Islet of Langerhans (tissue), 1 donor: ENCODE data around the gene NEO1.
A peak's percentile ranks its signal among the peaks of the same experiment; 100 is the strongest.
"Not testable (repeated sequence)": the region's sequence is repeated elsewhere in the genome, so short reads cannot be mapped to it uniquely, and the experiment has no call there.

Source experiments
- FAIRE-seq: peaks from one replicate; lab custom pipeline; 2011; peaks lifted over from hg19 to GRCh38; lab: Jason Lieb, UNC

NEO1 gene

DNA sequence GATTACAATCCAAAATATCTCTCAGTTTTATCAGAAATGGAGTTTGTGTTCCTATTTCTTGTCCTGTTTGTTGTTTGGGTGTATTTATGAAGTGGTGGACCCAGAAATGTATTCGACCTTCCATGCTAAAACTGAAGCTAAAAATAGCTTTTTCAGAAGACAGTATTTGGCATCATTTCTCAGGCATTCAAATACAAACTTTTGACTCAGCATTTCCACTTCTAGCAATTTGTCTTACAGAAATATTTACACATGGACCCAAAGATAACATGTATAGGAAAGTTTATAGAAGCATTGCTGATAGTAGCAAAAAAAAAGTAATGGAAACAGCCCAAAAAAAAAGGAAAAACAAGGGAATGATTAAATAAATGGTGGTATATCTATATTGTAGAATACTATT is 160.2 kb downstream of the NEO1 start:
- no peak for FAIRE-seq

- FAIRE-seq, result not testable (repeated sequence)
Observed at GRCh38 chr15:73221450-73221849, 169.2 kb downstream of the NEO1 start.

GRCh38 chr15:73225358-73226015 is 173.2 kb downstream of the NEO1 start:
- no peak for FAIRE-seq

DNA sequence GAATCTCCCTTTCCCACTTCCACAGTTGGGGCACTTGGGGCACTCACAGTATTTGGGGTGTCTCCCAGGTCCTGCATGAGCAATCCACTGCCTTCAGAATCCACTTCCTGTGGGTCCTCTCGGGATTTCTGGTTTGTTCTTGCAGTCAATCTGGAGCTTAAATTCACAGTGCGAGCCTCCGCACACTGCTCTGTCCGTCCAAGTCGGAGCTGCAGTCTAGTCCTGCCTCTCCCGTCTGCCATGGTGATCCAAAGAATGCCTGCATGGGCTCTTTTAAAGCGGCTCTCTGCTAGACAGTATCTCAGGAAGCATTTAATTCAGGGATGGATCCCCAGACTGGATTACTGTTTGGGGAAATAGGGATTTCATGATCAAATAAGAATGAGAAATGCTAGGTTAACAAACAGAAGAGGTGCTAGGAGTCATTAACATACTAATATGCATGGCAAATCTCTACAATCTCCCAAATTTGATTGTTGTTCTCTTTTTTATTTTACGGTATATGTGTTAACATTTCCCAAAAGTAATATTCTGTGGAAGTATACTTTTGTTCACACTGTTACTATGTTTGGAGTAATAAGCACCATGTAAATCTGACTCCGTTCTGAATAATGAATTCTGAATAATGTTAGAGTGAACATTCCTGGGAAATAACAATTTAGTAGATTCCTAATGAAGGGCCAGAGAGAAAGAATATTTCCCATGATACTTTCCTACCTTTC is 174.0 kb downstream of the NEO1 start:
- no peak for FAIRE-seq

GRCh38 chr15:73227433-73228056 is 175.3 kb downstream of the NEO1 start:
- FAIRE-seq, result no peak

DNA sequence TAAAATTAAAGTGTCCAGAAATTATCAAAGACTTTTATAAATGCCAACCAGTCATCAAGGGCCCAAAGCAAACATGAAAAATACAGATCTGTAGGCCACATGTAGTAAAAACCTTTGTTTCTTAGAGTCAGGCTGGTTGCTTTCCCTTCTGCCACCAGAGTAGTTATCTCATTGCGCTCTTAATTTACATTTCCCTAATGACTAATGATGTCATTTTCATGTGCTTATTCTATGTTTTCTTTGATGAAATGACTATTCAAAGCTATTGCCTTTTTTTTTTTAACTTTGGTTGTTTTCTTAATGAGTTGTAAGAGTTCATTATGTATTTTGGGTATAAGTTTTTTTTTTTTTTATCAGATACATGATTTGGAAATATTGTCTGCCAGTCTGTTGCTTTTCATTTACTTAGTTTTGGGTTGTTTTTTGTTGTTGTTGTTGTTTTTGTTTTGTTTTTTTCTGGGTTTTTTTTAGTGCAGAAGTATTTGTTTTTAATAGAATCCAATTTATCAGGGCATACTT is 175.9 kb downstream of the NEO1 start:
- no peak for FAIRE-seq

DNA sequence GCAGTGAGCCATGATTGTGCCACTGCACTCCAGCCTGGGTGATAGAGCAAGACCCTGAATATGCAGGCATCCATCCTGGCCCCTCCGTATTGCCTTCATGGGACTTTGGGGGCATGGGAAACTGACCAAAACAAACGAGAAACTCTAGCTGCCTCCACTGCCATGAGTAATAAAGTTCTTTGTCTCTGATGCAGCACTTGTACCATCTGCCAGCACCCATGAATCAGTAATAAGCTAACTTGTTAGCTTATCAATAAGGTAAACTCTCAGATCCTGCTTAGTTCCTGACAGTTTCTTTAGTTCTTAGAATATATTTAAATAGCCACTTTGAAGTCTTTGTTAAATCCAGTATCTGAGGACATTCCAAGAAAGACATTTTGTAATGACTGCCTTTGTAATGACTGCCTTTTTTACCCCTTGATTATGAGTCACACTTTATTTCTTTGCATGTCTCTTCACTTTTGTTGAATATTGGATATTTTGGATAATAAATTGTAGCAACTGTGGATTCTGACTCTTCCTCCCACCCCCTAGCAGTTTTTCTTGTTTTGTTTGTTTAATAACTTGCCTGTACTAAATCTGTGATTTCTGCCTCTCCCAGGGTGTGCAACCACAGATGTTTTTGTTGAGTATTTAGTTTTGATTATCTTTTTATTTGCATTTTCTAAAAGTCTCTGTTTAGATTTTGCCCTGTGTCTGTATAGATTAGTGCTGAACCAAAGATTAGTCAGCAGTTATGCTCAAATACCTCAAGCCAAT is 179.6 kb downstream of the NEO1 start:
- FAIRE-seq, result peak; percentile 45

DNA sequence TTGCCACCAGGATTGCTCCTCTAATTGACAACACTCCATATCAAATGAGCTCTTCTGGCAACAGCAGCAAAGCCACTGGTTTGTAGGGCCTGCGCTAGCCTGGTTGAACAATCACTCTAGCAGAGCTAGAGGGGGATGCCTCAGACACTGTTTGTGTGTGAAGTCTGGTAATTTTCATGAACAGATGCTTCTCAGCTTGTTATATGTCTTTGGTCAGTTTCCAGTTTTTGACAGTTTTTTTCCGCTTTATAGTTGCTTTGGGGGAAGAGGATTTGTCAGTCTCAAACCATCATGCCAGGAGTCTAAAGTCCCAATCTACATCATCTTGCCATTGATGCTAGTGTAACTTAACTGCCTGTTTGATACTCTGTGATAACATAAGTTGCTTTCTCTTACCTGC is 180.5 kb downstream of the NEO1 start:
- no peak for FAIRE-seq

GRCh38 chr15:73233623-73234022 is 181.4 kb downstream of the NEO1 start:
- no peak for FAIRE-seq

- FAIRE-seq, result peak; percentile 90
Observed at GRCh38 chr15:73237910-73238309, 185.6 kb downstream of the NEO1 start.

DNA sequence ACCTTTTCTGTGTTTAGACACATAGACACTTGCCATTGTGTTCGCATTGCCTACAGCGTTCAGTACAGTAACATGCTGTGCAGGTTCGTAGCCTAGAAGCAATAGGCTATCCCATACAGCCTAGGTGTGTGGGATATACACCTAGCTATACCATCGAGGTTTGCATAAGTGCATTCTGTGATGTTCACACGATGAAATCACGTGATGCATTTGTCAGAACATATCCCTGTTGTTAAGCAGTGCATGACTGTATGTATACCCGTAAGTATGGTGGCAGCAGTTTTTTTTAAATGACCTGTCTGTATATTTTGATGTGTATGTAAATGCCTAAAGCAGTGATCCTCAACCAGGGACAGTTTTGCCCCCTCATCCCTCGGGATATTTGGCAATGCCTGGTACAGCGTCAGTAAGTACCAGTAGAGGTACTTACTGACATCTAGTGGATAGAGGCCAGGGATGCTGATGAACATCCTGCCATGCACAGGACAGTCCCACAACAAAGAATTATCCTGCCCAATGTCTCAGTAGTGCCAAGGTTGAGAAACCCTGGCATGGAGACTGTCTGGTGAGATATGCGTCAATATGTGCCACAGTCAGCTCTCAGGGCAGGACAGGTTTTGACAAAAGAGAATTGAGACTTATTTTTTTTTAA is 187.4 kb downstream of the NEO1 start:
- no peak for FAIRE-seq

DNA sequence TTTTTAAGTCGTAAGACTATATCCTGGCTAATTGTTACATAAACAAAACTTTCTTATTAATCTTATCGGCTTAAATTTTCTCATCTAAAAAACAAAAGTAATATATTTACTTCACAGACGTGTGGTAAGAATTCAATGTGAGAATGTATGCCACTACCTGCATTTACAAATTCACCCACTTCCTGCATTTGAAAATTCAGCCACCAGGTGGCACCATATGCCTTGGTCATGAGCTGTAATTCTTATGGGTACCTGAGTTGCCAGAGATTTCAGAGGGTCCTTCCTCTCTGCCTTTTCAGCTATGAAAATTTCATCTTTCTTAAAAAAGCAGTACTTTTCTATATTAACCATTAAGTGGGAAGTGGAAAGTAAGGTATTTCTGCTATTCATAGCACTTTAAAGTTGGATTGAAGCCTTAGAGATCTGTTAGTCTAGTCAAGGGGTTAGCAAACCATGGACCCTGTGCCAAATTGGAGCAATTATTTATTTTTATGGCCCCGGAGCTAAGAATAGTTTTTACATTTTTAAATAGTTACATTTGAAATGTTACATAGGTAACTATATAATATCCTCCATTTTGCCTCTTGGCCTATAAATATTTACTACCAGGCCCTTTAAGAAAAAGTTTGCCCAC is 188.7 kb downstream of the NEO1 start:
- peak; percentile 99 for FAIRE-seq

DNA sequence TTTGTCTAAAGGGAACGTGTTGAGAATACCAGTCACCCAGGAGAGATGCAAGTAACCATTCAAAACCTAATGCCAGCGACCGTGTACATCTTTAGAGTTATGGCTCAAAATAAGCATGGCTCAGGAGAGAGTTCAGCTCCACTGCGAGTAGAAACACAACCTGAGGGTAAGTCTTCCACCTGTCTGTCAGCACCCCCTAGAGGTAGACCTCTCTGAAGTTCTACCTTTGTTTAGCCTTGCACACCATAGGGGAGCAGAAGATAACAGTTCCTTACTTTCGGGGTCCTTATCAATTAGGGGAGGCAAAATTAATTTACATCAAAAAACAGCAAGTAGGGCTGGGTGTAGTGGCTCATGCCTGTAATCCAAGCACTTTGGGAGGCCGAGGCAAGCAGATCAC is 192.1 kb downstream of the NEO1 start:
- peak; percentile 13 for FAIRE-seq

GRCh38 chr15:73246439-73246838 is 194.2 kb downstream of the NEO1 start:
- FAIRE-seq, result no peak

DNA sequence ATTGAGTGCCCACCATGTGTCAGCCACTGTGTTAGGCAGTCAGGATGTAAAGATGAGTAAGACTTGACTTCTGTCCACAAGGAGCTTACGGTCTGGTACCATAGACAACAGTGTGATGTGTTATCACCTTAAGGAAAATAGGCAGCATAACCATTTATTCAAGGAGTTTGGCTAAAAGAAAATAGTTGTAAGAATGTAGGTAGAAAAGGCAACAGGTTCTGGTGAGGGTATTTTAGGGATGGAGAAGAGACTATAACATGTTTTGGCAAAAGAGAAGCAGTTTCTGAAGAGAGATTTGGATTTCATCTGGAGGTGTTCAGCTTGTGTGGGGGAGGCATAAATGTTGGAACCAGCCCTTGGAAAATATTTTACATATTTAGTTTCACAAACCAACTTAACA is 194.6 kb downstream of the NEO1 start:
- FAIRE-seq, result no peak

GRCh38 chr15:73247331-73247730 is 195.1 kb downstream of the NEO1 start:
- no peak for FAIRE-seq

DNA sequence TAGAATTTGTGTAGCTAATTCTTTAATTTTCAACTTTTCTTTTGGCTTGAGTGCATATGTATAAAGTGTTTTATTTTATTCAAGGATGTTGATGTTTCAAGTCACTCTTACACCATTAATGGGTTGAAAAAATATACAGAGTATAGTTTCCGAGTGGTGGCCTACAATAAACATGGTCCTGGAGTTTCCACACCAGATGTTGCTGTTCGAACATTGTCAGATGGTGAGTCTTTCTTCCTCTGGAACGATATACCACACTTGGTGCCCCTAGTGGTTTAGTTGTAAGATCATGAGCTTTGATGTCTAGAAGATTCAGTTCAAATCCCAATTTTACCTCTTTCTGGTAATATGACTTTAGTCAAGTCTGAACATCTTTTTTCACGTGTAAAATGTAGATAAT is 197.2 kb downstream of the NEO1 start:
- FAIRE-seq, result peak; percentile 47

DNA sequence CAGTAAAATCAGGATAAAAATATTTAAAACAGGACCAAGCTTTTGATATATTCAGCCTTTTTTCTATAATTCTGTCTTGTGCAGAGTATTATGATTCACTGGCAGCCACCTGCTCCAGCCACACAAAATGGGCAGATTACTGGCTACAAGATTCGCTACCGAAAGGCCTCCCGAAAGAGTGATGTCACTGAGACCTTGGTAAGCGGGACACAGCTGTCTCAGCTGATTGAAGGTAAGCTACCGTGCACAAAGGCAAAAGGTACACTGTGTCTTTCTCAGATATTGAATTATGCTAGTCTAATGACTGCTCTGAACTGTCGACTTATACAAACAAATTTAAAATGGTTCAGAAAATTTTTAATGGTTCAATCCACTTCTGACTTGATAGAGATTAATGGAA is 202.3 kb downstream of the NEO1 start:
- peak; percentile 99 for FAIRE-seq

- no peak for FAIRE-seq
Observed at GRCh38 chr15:73258271-73259108, 206.2 kb downstream of the NEO1 start.

GRCh38 chr15:73264881-73265280 is 212.6 kb downstream of the NEO1 start:
- no peak for FAIRE-seq
